ENCODE results near the gene SLC46A2. TPM values are rescaled to one million over a fixed set of nuclear protein-coding genes. Genes with fewer than 3 reads are reported as not detected.

The SLC46A2 gene
- not detected in 2 replicates for total RNA-seq
- polyA plus RNA-seq (2012) = 0.05 TPM

DNA sequence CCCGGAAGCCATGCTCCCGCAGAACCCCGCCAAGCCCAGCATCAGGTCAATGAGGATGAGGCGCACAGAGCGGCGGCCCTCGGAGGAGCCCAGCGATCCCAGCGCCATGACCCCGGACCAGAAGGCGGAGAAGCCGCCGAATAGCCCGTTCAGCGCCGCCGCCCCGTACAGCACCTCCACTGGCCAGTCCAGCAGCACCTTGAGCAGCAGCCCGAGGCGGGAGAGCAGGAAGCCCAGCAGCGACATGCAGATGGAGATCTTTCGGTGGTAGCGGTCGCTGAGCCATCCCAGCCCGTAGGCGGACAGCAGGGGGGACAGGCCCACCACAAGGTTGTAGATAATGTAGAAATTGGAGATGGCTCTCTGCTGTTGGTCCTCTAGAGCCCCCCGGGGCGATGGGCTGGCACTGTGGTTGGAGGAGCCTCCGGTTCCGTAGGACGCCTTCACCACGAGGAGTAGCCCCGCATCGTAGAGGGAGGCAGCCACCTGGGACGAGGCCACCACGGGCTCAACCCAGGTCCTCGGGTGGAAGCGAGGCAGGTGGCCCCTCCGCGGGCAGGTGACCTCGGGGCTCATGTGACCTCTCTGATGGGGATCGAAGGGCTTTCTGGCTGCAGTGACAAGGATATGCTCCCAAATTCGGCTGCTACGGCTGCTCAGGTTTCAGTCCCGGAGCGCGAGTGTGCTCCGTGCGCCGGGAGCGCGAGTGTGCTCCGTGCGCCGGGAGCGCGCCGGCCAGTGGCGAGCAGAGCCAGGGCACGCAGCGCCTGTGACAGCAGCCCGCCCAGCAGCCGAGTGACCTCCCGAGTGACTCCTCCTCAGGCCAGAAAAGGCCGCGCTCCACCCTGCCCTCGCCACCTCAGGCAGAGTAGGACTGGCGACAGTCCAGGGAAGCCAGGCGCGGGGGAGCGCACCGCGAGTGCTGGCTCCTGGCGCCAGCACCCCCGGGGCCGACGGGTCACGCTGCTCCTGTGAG is at the start of gene SLC46A2:
SLC46A2 (minus strand) TSS at position 771 of the 976 bp plus-strand sequence; CDS start at position 576, 195 bp downstream.
- no peak for DNase-seq (ENCODE audit: low read depth)

DNA sequence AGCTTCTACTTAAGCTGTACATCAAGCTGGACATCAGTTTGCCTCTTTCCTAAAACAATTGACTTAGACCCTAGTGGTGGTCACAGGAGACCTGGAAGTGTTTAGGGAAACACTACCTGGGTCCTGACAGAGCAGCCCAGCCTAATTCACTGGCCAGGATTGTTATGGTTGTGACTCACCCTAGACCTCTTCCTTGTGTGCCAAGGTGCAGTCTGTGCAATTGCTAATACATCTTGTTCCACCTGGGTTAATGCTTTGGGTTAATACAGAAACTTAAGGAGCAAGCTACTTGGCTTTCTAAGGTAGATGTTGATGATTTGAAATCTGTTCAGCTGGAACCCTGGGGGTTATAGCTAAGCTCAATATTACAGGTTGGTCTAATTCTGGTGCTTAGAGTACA is 48.7 kb upstream of the SLC46A2 start:
- DNase-seq (ENCODE audit: low read depth) = no peak

DNA sequence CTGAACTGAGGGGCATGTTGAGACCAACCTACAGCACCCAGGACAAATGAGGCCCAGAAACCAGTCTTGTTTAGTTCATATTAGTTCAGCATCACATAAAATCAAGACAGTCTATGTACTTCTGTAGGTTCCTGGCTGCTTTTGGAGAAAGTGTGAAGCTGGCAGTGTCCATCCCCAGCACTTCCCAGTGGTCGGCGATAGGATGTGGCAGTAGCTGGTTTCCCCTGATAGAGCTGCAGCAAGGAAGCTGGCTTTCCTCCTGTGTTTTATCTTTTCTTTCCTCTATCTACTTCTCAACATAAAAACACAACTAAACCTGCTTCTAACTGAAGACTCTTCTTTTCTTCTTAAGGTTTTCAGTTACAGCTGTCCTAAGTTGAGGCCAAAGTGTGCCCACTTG is 43.0 kb upstream of the SLC46A2 start:
- no peak for DNase-seq (ENCODE audit: low read depth)

DNA sequence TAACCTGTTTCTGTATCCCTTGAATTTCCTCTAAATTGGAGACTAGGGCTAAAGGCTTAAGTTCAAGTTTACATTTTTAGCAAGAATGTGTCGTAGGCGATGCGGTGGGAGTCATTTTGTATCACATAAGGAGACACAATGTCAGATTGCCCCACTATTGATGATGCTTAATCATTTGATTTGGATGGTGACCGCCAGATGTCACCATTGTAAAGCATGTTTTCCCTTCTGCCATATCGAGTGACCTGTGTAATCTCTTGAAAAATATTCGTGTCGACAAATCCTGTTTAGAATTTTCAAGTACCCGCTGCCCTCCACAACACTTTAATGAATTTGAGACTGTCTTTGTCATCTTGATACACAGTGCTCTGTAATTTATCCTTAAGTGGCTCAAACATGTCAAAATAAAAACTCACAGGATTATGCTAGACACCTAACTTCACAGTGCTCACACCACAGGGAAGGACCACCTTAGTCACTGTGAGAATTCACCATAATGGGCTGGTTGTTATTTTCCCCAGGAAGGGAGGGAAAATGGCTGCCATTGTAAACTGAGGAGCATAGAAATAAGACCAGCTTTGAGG is 34.5 kb upstream of the SLC46A2 start:
- peak; percentile 49 for DNase-seq (ENCODE audit: low read depth)

DNA sequence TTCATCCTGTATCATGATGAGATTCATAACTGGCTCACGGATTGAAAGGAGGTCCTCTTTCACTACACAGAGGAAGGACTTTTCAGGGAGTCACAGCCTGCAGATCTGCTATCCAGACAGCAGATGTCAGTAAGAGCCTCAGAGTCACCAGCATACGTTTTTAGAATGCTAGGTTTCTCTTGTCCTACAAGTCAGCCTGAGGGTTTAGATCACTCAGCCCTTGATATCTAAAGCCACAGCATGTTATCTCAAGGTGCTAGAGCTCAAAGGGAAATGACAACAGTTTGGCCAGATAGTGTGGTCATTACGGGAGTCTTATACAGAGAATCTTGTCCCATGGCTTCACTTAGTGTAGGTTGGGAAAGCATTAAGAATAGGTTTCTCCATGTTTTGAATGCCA is 30.9 kb upstream of the SLC46A2 start:
- DNase-seq (ENCODE audit: low read depth) = peak; percentile 63

DNA sequence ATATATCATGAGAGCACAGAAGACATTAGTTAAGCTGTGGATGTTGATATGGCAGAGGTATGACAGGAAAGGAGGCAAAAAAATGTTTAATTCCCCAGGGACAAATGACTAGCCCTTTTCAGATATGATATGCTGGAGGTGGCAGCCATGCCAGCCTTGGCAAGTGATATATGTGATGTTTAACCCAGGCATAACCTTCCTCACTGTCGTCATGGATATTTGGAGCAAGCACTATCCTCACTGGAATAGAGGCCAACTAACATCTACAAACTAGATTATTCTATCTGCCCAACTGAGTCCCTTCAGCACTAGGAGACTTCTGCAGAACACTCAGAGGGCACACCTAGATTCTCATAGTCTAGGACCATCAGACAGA is 27.3 kb upstream of the SLC46A2 start:
- no peak for DNase-seq (ENCODE audit: low read depth)

- no peak for DNase-seq (ENCODE audit: low read depth)
Observed at GRCh38 chr9:112917047-112917986, 26.6 kb upstream of the SLC46A2 start.

DNA sequence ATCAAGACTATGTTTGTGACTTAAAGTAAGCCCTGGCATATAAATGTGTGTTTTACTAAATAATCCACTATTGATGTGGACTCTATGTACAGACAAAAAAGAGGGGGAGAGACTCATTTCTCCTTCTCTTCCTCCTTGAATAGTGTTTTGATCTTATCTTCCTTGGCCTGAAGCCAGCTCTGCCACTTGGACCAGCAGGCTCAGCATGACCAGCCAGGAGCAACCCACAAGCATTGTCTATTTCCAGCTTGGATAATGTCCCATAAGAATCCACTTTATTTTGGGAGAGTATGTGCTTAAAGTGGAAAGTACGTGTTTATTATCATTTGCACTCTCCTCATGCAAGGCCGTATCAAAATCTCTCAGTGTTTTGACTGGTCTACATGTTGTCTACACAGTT is 23.8 kb upstream of the SLC46A2 start:
- DNase-seq (ENCODE audit: low read depth) = peak; percentile 70

DNA sequence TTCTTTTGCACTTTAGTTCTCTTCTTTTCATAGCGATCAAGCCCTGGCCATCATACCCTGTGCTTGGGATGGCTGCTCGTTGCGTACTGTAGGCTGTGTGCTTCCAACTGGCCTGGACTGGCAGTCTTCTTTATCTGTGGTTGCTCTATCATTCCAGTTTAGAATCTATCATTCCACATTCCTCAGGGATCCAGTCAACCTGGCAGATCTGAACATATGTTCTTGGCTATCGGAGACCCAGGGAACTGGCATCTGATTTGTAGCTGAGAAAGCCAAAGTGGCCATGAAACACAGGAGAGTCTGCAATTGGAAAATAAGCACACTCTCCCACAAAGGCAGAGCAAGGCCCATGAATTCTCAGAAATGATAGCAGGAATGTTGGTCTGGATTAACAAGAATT is 22.6 kb upstream of the SLC46A2 start:
- DNase-seq (ENCODE audit: low read depth) = no peak

GRCh38 chr9:112912636-112913035 is 22.0 kb upstream of the SLC46A2 start:
- no peak for DNase-seq (ENCODE audit: low read depth)

- DNase-seq (ENCODE audit: low read depth) = no peak
Observed at GRCh38 chr9:112911736-112912135, 21.1 kb upstream of the SLC46A2 start.

GRCh38 chr9:112905084-112905483 is 14.4 kb upstream of the SLC46A2 start:
- no peak for DNase-seq (ENCODE audit: low read depth)

GRCh38 chr9:112900901-112901300 is 10.2 kb upstream of the SLC46A2 start:
- DNase-seq (ENCODE audit: low read depth) = no peak

- no peak for DNase-seq (ENCODE audit: low read depth)
Observed at GRCh38 chr9:112900488-112900887, 9.8 kb upstream of the SLC46A2 start.

DNA sequence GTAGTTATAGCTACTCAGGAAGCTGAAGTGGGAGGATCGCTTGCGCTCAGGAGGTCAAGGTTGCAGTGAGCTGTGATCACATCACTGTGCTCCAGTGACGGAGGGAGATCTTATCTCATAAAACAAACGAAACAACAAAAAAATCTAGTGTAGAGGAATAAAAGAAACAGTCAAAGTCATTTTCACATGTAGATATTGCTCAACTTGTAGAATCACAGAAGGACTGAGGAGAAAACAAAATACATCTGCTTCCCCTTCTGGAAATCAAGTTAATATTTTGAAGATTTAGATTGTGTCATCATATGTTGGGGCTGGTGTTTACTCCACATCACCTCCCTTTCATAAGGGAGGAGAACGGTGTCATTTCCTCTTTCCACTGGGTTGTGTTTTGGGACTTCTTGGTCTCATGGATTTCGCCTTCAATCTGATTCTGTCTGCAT is 8.2 kb upstream of the SLC46A2 start:
- DNase-seq (ENCODE audit: low read depth) = no peak

DNA sequence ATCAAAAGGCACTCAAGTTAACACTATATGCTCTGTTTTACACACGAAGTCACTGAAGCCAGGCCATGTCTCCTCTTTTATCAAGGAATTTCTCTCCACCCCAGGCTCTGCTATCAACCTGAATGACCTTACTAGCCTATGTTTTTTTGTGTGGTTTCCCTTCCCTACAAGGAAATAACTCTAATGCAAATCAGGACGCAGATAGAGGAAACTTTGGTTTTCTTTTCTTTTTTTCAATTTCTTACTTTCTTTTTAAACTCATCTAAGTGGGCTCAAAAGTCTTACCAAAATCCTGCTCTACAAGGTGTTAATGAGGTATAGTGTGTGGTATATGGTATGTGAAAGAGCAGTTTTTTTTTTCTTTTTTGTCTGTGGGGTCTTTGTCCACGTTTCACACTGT is 5.5 kb upstream of the SLC46A2 start:
- DNase-seq (ENCODE audit: low read depth) = no peak

GRCh38 chr9:112894699-112895098 is 4.0 kb upstream of the SLC46A2 start:
- no peak for DNase-seq (ENCODE audit: low read depth)

DNA sequence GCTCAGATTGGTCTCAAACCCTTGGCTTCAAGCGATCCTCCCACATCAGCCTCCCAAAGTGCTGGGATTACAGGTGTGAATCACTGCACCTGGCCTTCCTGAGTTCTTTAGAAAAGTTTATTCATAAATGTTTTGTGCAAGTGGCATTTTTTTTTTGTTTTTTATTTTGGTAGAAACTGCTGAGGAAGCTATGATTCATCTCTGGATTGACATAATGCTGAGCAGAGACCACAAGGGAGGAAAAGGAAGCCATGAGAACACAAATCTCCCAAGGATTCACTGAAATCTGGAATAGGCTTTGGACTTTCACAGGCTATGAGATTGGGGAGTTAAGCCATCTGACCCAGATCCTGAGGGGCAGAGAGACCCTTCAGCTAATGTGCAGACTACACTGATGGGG is 3.4 kb upstream of the SLC46A2 start:
- peak; percentile 37 for DNase-seq (ENCODE audit: low read depth)

DNA sequence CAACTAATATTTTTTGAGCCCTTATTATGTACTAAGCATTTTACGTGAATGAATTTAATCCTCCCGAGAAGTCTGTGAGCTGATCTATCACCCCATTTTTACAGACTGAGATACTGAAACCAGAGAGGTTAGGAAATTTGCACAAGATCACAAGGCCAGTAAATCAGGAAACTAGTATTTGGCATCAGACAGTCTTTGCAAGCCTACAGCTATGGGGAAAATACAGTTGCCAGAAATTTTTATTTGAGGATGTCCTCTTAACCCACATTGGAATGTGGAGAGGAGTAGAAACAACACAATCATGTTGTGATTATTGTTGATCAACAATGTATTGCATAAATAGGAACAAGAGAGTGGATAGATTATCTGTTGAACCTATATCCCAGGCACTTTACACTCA is 2.3 kb upstream of the SLC46A2 start:
- no peak for DNase-seq (ENCODE audit: low read depth)

DNA sequence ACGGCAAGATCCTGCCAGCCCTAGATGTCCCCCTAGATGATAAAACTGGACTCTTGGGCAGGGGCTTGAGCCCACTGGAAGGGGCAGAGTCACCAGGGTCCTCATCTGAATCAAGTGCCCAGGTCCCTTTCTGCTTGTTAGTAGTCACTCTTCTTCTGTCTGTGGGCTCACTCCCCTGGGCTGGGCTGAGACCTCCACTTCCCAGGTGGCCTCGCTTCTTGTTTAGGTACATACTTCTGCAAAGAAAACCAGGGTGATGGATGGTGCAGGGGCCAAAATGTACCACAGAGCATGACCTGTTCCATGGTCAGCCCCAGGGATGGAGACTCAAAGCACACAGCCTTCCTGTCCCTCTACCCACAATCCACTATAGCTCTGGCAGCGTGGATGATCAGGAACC is 845 bp upstream of the SLC46A2 start:
- DNase-seq (ENCODE audit: low read depth) = no peak

DNA sequence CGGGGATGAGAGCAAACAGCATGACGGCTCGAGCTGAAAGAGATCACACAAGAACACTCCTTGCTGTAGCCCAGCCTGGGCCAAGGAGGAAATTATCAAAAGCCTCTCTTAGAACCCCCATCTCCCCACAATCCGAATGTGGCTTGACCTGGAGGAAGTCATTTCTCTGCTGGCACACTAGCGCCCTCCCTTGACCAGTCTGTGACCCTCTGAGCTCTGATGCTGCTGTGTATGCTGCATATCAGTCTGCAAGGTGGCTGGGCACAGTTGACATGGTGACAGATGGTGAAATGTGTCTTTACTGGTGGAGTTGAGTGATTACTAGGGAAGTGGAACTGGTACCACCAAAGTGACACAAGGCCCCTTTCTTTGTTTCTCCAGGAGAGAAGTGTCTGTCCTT is 3.3 kb downstream of the SLC46A2 start:
- DNase-seq (ENCODE audit: low read depth) = no peak

- no peak for DNase-seq (ENCODE audit: low read depth)
Observed at GRCh38 chr9:112886351-112886750, 4.3 kb downstream of the SLC46A2 start.

Measured in myocyte (in vitro differentiated cells).